Epithelial cell of esophagus (primary cell): ENCODE data around the gene CDH4.

Experiments
- DNase-seq: peaks from one replicate; pipeline ENCODE4 v3.0.0; 2010; ENCODE audit warnings: low read depth
- H3K4me3 ChIP-seq: 2 replicates; pipeline ENCODE4 v1.5.1; 2011; ENCODE audit warnings: mild to moderate bottlenecking, low read length, control low read depth
- TF ChIP-seq, protein P1 (sequence below): IDR thresholded peaks from 2 replicates; pipeline ENCODE4 v1.5.1; 2011; ENCODE audit warnings: low read depth, mild to moderate bottlenecking, low read length, control low read depth, inconsistent platforms; ENCODE audit not compliant: insufficient read depth; ENCODE audit errors: missing control alignments

Gene CDH4

DNA sequence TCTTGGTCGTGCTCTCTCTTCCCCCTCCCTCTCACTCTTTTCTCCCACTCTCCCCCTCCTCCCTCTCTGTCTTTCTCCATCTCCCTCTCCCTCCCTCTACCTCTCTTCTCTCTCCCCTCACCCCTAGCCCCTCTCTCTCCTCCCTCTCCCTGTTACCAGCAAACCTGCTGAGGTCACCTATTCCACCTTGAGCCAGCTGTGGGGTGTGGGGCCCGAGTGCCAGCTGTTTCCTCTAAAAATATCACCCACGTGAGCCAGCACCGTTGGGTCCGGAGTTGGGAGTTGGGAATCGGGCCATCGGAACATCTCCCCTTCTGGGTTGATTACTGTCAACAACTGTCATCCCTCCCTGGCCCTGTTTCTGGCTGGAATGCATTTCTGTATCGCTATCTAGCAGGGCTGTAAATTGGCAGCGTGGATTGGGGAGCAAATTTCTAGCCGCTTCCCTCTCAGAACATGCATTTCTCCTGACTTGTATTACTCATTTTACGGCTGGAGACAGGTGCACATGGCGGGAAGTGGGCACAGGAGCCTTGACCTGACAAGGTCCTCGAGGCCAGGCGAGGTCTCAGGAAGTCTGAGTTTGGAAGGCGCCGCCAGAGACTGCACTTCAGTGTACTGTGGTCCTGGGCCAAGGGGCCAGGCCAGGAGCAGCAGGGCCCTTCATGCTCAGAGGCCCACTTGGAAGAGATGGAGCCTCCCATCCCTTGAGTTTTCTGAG is 165.3 kb downstream of the CDH4 start:
- no peak for DNase-seq
- TF ChIP-seq, protein P1, sequence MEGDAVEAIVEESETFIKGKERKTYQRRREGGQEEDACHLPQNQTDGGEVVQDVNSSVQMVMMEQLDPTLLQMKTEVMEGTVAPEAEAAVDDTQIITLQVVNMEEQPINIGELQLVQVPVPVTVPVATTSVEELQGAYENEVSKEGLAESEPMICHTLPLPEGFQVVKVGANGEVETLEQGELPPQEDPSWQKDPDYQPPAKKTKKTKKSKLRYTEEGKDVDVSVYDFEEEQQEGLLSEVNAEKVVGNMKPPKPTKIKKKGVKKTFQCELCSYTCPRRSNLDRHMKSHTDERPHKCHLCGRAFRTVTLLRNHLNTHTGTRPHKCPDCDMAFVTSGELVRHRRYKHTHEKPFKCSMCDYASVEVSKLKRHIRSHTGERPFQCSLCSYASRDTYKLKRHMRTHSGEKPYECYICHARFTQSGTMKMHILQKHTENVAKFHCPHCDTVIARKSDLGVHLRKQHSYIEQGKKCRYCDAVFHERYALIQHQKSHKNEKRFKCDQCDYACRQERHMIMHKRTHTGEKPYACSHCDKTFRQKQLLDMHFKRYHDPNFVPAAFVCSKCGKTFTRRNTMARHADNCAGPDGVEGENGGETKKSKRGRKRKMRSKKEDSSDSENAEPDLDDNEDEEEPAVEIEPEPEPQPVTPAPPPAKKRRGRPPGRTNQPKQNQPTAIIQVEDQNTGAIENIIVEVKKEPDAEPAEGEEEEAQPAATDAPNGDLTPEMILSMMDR, result no peak

DNA sequence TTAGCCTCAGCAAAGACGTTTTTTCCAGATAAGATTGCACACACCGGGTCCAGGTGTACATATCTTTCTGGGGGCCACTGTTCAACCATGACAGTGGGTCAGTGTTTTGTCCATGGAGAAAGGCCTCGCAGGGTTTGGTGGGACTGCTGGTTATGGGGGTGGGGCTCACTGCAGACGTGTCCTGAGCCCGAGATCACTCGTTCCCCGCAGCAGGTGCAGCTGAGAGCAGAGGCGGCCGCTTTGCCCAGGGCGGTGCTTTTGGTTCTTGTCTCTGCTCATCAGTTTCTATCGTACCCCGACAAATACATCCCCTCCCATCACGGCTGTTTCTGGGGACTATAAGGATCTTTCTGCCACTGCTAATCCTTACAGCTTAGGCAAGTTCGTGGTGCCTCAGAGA is 166.9 kb downstream of the CDH4 start:
- no peak overlapping the region for H3K4me3 ChIP-seq
- TF ChIP-seq, protein P1, result no peak
- no peak for DNase-seq

More for the DNA sequence above, 165.3 kb downstream of the CDH4 start:
- H3K4me3 ChIP-seq, result no peak overlapping the region

DNA sequence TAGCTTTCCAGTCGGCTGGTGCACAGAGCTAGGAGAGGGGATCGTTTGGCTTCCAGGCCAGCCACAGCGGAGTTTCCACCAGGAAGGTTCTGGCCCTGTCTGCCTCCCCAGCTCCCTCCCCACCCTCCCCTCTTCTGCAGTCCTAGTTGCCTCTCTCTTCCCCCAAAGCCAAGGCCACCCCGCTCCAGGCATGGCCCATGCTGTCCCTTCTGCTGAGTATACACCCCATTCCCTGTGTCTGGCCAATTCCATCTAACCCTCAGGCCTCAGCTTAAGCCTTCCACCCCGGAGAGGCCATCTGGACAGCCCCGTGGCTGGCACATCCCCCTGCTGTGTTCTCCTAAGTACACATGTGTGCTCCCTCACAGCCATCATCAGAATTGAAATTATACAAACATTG is 167.4 kb downstream of the CDH4 start:
- no peak overlapping the region for H3K4me3 ChIP-seq
- no peak for DNase-seq
- TF ChIP-seq, protein P1, result no peak

DNA sequence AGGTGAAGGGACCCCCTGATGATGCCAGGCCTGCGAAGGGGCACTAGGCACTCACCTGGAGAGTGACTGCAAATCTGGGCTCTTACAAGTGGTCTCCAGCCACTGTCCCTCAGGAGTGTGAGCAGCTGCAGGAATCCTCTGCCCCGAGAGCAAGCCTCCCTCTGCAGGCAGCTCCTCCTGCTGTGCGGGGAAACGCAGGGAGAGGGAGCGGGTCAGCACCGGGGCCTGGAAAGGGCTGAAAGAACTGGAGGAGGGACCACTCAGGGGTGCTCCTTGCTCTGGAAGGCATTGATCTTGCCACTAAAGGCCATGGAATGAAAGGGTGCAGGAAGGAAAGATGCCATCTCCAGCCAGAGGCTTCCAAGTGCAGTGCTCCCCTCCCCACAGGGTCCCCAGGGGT is 168.0 kb downstream of the CDH4 start:
- TF ChIP-seq, protein P1, result no peak
- H3K4me3 ChIP-seq, result no peak overlapping the region

DNA sequence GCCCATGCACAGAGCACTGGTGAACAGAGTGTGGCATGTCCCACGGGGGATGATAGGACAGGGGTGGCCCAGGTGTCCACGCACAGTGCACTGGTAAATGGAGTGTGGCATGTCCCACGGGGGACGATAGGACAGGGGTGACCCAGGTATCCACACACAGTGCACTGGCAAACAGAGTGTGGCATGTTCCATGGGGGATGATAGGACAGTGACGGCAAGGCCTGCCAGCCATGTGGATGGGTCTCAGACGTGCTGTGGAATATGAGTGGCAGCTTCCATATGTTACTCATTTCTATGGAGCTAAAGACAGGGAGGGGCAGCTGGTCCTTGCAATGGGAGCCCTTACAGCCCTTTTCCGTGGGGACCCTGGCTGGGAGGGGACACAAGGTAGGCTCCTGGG is 168.7 kb downstream of the CDH4 start:
- no peak for DNase-seq
- TF ChIP-seq, protein P1, result no peak
- H3K4me3 ChIP-seq, result no peak overlapping the region

More for the DNA sequence above, 168.0 kb downstream of the CDH4 start:
- no peak for DNase-seq

DNA sequence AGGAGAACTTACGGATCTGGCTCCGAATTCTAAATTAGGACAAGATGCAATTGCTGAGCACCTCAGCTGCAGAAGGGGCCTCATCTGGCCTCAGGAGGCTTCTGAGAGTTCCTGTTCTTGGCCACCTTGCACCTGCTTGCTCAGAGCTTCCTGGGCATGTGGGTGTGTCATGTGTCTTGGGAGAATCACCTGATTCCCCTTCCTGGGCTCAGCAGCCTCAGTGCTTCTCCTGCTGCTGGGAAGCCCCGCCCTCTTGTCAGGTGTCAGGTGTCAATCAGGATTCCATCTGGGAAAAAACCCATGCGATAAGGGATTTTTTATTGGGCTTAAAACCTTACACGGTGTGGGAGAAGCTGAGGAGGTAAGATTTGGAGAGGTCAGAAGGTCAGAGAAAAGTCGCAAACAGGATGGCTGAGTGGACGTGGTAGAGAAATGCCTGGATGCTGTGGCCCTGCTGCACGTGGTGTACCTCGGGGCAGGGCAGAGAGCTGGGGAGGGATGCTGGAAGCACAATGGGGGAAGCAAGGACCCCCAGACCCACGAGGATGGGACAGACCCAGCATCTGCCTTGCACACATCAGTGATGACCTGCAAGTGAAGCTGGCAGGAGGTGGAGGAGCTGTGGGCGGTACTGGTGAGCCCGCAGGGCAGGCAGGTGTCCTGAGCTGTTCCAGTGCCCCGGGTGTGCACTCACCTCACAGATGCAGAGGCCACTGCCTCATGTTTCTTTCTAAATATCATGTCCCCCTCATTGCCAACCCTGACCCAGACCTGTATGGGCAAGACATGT is 170.8 kb downstream of the CDH4 start:
- no peak for DNase-seq
- no peak overlapping the region for H3K4me3 ChIP-seq
- TF ChIP-seq, protein P1, result no peak
